Nephron (organoid): ENCODE results near the gene BTBD18.

Experiments used
- H3K27ac Mint-ChIP-seq, 3 experiments: 2 replicates each; pipeline ENCODE4 v1.8.0; 2020; ENCODE audit warnings: mixed read lengths in 3 of 3, mild to moderate bottlenecking in 2 of 3, moderate library complexity in 1 of 3
- H3K27me3 Mint-ChIP-seq: 2 replicates; pipeline ENCODE4 v1.8.0; 2021; ENCODE audit warnings: low read depth, mild to moderate bottlenecking, moderate library complexity, mixed read lengths
- H3K36me3 Mint-ChIP-seq: 2 replicates; pipeline ENCODE4 v1.8.0; 2020; ENCODE audit warnings: low read depth, mixed read lengths
- H3K4me1 Mint-ChIP-seq: 2 replicates; pipeline ENCODE4 v1.8.0; 2020; ENCODE audit warnings: mixed read lengths
- H3K4me3 Mint-ChIP-seq, 3 experiments: 2 replicates each; pipeline ENCODE4 v1.8.0; 2020; ENCODE audit warnings: mild to moderate bottlenecking in 3 of 3, mixed read lengths in 3 of 3, moderate library complexity in 2 of 3
- H3K9me3 Mint-ChIP-seq: 2 replicates; pipeline ENCODE4 v1.8.0; 2020; ENCODE audit warnings: mixed read lengths
- CTCF ChIP-seq, 3 experiments: fragments of 200-600 bp; sonication (generic); IDR thresholded peaks; one replicate each; pipeline ENCODE4 v1.5.0; 2021; ENCODE audit warnings: antibody characterized with exemption in 3 of 3; ENCODE audit not compliant: unreplicated experiment in 3 of 3

The BTBD18 gene

GRCh38 chr11:57704932-57705331, 46.7 kb downstream of the BTBD18 start:
- Mint-ChIP-seq H3K27ac (no peak overlapping the region), H3K9me3 (no peaks in the 10 kb centered on the region)

GRCh38 chr11:57703341-57703740, 48.3 kb downstream of the BTBD18 start:
- Mint-ChIP-seq H3K4me1 (no peaks in the 10 kb centered on the region), H3K27ac (no peak overlapping the region), H3K4me3 (no peak overlapping the region), H3K36me3 (peaks cover 56% of the 10 kb centered on the region), H3K27me3 (no peaks in the 10 kb centered on the region), H3K9me3 (no peaks in the 10 kb centered on the region)
- no peak for TF ChIP-seq CTCF (IDR thresholded peaks at IDR 0.05; ENCODE audit: unreplicated experiment in 3 of 3)

More at GRCh38 chr11:57704932-57705331, 46.7 kb downstream of the BTBD18 start:
- Mint-ChIP-seq H3K4me1 (no peaks in the 10 kb centered on the region), H3K27me3 (no peaks in the 10 kb centered on the region), H3K36me3 (peaks cover 50% of the 10 kb centered on the region), H3K4me3 (no peak overlapping the region)
- TF ChIP-seq CTCF (IDR thresholded peaks at IDR 0.05; ENCODE audit: unreplicated experiment in 3 of 3), result no peak

- H3K9me3 Mint-ChIP-seq, result no peaks in the 10 kb centered on the region
- H3K36me3 Mint-ChIP-seq, result peaks cover 63% of the 10 kb centered on the region
- no peaks in the 10 kb centered on the region for H3K4me1 Mint-ChIP-seq
- TF ChIP-seq CTCF (IDR thresholded peaks at IDR 0.05; ENCODE audit: unreplicated experiment in 3 of 3), result no peak
- H3K27me3 Mint-ChIP-seq, result no peaks in the 10 kb centered on the region
- no peak overlapping the region for H3K27ac Mint-ChIP-seq
- no peak overlapping the region for H3K4me3 Mint-ChIP-seq
Observed at GRCh38 chr11:57700425-57700824, 51.2 kb downstream of the BTBD18 start.

- H3K4me3 Mint-ChIP-seq, result no peak overlapping the region
- no peak for TF ChIP-seq CTCF (IDR thresholded peaks at IDR 0.05; ENCODE audit: unreplicated experiment in 3 of 3)
- H3K9me3 Mint-ChIP-seq, result no peaks in the 10 kb centered on the region
- H3K36me3 Mint-ChIP-seq, result peaks cover 63% of the 10 kb centered on the region
- no peaks in the 10 kb centered on the region for H3K4me1 Mint-ChIP-seq
- H3K27ac Mint-ChIP-seq, result no peak overlapping the region
- no peaks in the 10 kb centered on the region for H3K27me3 Mint-ChIP-seq
Observed at GRCh38 chr11:57699813-57700212, 51.8 kb downstream of the BTBD18 start.

GRCh38 chr11:57698843-57699365, 52.7 kb downstream of the BTBD18 start:
- no peaks in the 10 kb centered on the region for H3K4me1 Mint-ChIP-seq
- H3K27me3 Mint-ChIP-seq, result no peaks in the 10 kb centered on the region
- H3K9me3 Mint-ChIP-seq, result no peaks in the 10 kb centered on the region
- H3K36me3 Mint-ChIP-seq, result peaks cover 55% of the 10 kb centered on the region
- H3K27ac Mint-ChIP-seq, result no peak overlapping the region
- H3K4me3 Mint-ChIP-seq, result no peak overlapping the region
- no peak for TF ChIP-seq CTCF (IDR thresholded peaks at IDR 0.05; ENCODE audit: unreplicated experiment in 3 of 3)
